ENCODE measurements around the gene LRP5. TPM values are rescaled to one million over a fixed set of nuclear protein-coding genes. Genes with fewer than 3 reads are reported as not detected.

The LRP5 gene
- total RNA-seq, 1 donor from 2014 or later, result 42.5 TPM

- peaks cover 0 to 22% of the 10 kb centered on the region in 2 donors for H3K36me3 ChIP-seq
- no peaks in the 10 kb centered on the region for H3K27me3 ChIP-seq
- no peak overlapping the region for H3K27ac ChIP-seq
- TF ChIP-seq POLR2A (IDR thresholded peaks at IDR 0.05), result no peak
- TF ChIP-seq POLR2AphosphoS5 (IDR thresholded peaks at IDR 0.05; ENCODE audit: insufficient read depth in 1 of 2, low read depth in 1 of 2), result no peak
- TF ChIP-seq, protein P1, sequence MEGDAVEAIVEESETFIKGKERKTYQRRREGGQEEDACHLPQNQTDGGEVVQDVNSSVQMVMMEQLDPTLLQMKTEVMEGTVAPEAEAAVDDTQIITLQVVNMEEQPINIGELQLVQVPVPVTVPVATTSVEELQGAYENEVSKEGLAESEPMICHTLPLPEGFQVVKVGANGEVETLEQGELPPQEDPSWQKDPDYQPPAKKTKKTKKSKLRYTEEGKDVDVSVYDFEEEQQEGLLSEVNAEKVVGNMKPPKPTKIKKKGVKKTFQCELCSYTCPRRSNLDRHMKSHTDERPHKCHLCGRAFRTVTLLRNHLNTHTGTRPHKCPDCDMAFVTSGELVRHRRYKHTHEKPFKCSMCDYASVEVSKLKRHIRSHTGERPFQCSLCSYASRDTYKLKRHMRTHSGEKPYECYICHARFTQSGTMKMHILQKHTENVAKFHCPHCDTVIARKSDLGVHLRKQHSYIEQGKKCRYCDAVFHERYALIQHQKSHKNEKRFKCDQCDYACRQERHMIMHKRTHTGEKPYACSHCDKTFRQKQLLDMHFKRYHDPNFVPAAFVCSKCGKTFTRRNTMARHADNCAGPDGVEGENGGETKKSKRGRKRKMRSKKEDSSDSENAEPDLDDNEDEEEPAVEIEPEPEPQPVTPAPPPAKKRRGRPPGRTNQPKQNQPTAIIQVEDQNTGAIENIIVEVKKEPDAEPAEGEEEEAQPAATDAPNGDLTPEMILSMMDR (IDR thresholded peaks at IDR 0.05), result no peak
- no peaks in the 10 kb centered on the region for H3K4me1 ChIP-seq
- H3K4me3 ChIP-seq, result no peak overlapping the region
- H3K9me3 ChIP-seq, result no peaks in the 10 kb centered on the region
- intact Hi-C loops (cut with DNase I), result no loop called here
- no peak for DNase-seq (ENCODE audit: extremely low spot score in 2 of 2)
Observed at GRCh38 chr11:68441466-68442230, 129.3 kb downstream of the LRP5 start.

DNA sequence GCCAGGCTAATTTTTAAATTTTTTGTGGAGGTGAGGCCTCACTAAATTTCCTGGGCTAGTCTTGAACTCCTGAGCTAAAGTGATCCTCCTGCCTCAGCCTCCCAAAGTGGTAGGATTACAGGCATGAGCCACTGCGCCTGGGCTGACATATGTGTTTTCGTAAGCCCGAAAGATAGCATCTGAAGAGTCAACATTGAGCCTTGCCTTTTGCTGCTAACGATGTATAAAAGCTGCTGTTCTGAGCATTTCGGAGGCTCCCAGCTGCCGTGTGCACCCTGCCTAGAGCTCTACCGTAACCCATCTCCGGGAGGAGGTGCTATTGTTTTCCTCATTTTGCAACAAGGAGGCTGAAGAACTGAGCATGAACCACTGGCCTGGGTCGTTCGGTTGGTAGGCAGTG, 130.0 kb downstream of the LRP5 start:
- Histone ChIP-seq H3K4me1 (no peaks in the 10 kb centered on the region), H3K27me3 (no peaks in the 10 kb centered on the region), H3K27ac (no peak overlapping the region), H3K36me3 (peaks cover 0 to 17% of the 10 kb centered on the region in 2 donors), H3K4me3 (no peak overlapping the region), H3K9me3 (no peaks in the 10 kb centered on the region)
- TF ChIP-seq, protein P1 (IDR thresholded peaks at IDR 0.05), result no peak
- TF ChIP-seq POLR2AphosphoS5 (IDR thresholded peaks at IDR 0.05; ENCODE audit: insufficient read depth in 1 of 2, low read depth in 1 of 2), result no peak
- TF ChIP-seq POLR2A (IDR thresholded peaks at IDR 0.05), result no peak
- intact Hi-C loops (cut with DNase I), result no loop called here
- no peak for DNase-seq (ENCODE audit: extremely low spot score in 2 of 2)

DNA sequence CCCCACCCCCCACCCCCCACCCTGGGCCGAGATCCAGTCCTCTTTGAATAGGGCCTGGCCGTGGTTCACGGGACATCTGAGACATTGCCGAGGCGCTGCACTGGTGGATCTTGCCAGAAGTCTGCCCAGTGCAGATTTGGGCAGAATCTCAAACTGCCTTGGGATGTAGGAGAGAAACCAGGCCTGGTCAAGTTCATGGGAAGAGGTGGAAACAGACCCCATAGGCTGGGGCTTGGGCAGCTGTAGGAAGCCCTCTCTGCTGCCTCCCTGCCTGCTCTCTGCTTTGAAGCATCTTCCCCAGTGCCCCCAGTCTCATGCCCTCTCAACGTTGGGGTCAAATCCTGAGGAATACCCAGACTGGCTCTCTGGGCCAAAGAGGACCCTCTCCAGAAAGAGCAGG, 132.2 kb downstream of the LRP5 start:
- intact Hi-C loops (cut with DNase I), result no loop called here
- DNase-seq (ENCODE audit: extremely low spot score in 2 of 2), result no peak
- H3K27ac ChIP-seq, result no peak overlapping the region
- H3K27me3 ChIP-seq, result no peaks in the 10 kb centered on the region
- no peaks in the 10 kb centered on the region for H3K9me3 ChIP-seq
- H3K36me3 ChIP-seq, result peaks cover 0 to 6% of the 10 kb centered on the region in 2 donors
- TF ChIP-seq, protein P1 (IDR thresholded peaks at IDR 0.05), result no peak
- no peak for TF ChIP-seq POLR2AphosphoS5 (IDR thresholded peaks at IDR 0.05; ENCODE audit: insufficient read depth in 1 of 2, low read depth in 1 of 2)
- TF ChIP-seq POLR2A (IDR thresholded peaks at IDR 0.05), result no peak
- no peak overlapping the region for H3K4me3 ChIP-seq
- no peaks in the 10 kb centered on the region for H3K4me1 ChIP-seq

DNA sequence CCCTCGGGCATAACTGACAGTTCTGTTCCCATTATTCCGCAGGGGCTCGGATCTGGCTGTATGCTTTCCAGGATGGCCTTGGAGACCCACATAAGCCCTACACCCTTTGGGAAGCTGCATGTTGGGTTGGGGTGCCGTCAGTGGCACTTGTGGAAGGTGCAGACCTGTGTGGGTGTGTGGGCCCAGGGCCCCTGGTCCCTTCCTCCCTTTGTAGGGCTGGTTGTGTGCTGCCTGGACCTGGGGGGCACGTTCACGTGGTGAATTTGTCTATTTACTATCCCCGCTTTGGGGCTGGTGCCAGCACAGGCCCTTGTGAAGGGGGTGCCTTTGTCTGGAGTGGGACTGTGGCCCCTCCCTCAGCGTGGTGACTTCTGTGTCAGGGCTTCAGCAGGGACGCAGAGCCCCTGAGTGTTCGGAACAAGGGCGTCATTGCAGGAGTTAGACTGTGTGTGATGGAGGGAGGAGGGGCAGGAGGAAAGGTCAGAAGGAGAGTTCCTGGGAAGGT, 133.2 kb downstream of the LRP5 start:
- Histone ChIP-seq H3K9me3 (no peaks in the 10 kb centered on the region), H3K4me3 (no peak overlapping the region), H3K36me3 (peaks cover 0 to 6% of the 10 kb centered on the region in 2 donors), H3K27ac (no peak overlapping the region), H3K27me3 (no peaks in the 10 kb centered on the region), H3K4me1 (no peaks in the 10 kb centered on the region)
- intact Hi-C loops (cut with DNase I), result loop anchor here (5.0 kb wide), 1 partner anchor 188 kb away; no protein-coding TSS in a partner anchor
- TF ChIP-seq POLR2A (IDR thresholded peaks at IDR 0.05) (no peak), POLR2AphosphoS5 (IDR thresholded peaks at IDR 0.05; ENCODE audit: insufficient read depth in 1 of 2, low read depth in 1 of 2) (no peak)
- TF ChIP-seq, protein P1 (IDR thresholded peaks at IDR 0.05), result no peak
- DNase-seq (ENCODE audit: extremely low spot score in 2 of 2), result no peak

Measured in vagina (tissue), 2 donors.